Epithelial cell of esophagus (primary cell): ENCODE data around the gene XG.
"Not testable (repeated sequence)": the region's sequence is repeated elsewhere in the genome, so short reads cannot be mapped to it uniquely, and the experiment has no call there.

Source experiments
- DNase-seq: peaks from one replicate; pipeline ENCODE4 v3.0.0; 2010; ENCODE audit warnings: low read depth
- H3K4me3 ChIP-seq: 2 replicates; pipeline ENCODE4 v1.5.1; 2011; ENCODE audit warnings: mild to moderate bottlenecking, low read length, control low read depth
- CTCF ChIP-seq: IDR thresholded peaks from 2 replicates; pipeline ENCODE4 v1.5.1; 2011; ENCODE audit warnings: low read depth, mild to moderate bottlenecking, low read length, control low read depth, inconsistent platforms; ENCODE audit not compliant: insufficient read depth; ENCODE audit errors: missing control alignments

Gene XG

GRCh38 chrX:2811271-2811670 lies 59.4 kb downstream of the XG start:
- no peak overlapping the region for H3K4me3 ChIP-seq
- no peak for DNase-seq
- TF ChIP-seq CTCF: no peak

- not testable (repeated sequence) for H3K4me3 ChIP-seq
- peak; percentile 55 for TF ChIP-seq CTCF
- peak; percentile 49 for DNase-seq
These were observed 60.5 kb downstream of the XG start for GRCh38 chrX:2812161-2812907.

GRCh38 chrX:2817036-2817435 lies 65.2 kb downstream of the XG start:
- DNase-seq: no peak
- H3K4me3 ChIP-seq: no peak overlapping the region
- no peak for TF ChIP-seq CTCF

GRCh38 chrX:2819345-2820135 lies 67.7 kb downstream of the XG start:
- DNase-seq: peak; percentile 27
- no peak overlapping the region for H3K4me3 ChIP-seq
- TF ChIP-seq CTCF: peak; percentile 45

GRCh38 chrX:2820136-2820771 lies 68.4 kb downstream of the XG start:
- peak; percentile 9 for DNase-seq
- TF ChIP-seq CTCF: no peak
- no peak overlapping the region for H3K4me3 ChIP-seq

- no peak for DNase-seq
- no peak overlapping the region for H3K4me3 ChIP-seq
- no peak for TF ChIP-seq CTCF
These were observed 72.1 kb downstream of the XG start for GRCh38 chrX:2823795-2824386.
